ENCODE data around the gene KLHL29. TPM values are rescaled to one million over a fixed set of nuclear protein-coding genes. Genes with fewer than 3 reads are reported as not detected.
A peak's percentile ranks its signal among the peaks of the same experiment; 100 is the strongest.
"Not testable (repeated sequence)": the region's sequence is repeated elsewhere in the genome, so short reads cannot be mapped to it uniquely, and the experiment has no call there.

Gene KLHL29
- total and polyA plus RNA-seq, 2 experiments from 2014 or later: 5.6 to 11.0 TPM

DNA sequence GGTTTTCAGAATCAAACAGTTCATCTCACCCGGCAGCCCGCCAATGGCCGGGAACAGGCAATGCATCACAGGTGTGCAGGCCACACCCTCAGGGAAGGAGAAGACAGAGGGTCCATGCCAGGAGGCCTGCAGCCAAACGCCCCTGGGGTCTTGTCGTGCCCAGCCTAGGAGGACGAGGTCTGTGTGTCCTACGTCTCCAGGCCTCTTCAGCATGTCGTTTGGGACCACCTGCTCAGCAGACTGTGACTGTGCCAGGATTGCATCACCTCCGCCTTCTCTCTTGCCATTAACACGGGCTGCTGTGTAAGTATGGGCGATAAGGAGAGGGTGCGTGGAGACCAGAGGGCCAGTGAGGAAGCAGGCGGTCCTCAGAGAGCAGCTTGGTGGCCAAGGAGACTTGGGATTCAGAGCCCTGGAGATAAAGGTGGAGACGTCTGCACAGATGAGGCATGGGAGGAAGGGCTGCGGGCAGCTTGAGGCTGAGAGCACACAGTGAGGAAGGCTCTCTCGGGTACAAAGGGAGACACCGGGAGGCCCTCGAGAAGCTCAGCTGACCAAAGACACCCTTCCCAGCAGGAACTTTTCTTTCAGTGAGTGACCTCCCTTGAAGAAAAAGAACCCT is 37.4 kb upstream of the KLHL29 start:
- no peaks in the 10 kb centered on the region for H3K27me3 ChIP-seq
- TF ChIP-seq CTCF (IDR thresholded peaks at IDR 0.05; ENCODE audit: low read depth, low read length): no peak
- H3K36me3 ChIP-seq: no peaks in the 10 kb centered on the region
- H3K9me3 ChIP-seq (ENCODE audit: low read depth): no peaks in the 10 kb centered on the region
- no peak for DNase-seq (ENCODE audit: low read depth in 1 of 2, low spot score in 1 of 2)
- no peak overlapping the region for H3K4me3 ChIP-seq
- H3K4me1 ChIP-seq (ENCODE audit: low read depth): no peaks in the 10 kb centered on the region
- no peak overlapping the region for H3K27ac ChIP-seq

DNA sequence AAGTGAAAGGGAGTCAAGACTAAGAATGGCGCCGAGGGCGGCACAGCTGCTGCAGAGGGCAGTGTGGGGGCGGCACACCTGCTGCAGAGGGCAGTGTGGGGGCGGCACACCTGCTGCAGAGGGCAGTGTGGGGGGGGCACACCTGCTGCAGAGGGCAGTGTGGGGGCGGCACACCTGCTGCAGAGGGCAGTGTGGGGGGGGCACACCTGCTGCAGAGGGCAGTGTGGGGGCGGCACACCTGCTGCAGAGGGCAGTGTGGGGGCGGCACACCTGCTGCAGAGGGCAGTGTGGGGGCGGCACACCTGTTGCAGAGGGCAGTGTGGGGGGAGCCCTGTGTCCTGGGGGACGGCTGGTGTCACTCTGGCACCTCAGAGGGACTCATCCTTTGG is 36.9 kb upstream of the KLHL29 start:
- not testable (repeated sequence) for H3K9me3 ChIP-seq (ENCODE audit: low read depth); H3K27ac ChIP-seq; H3K4me3 ChIP-seq; H3K27me3 ChIP-seq; H3K4me1 ChIP-seq (ENCODE audit: low read depth); DNase-seq (ENCODE audit: low read depth in 1 of 2, low spot score in 1 of 2); H3K36me3 ChIP-seq

GRCh38 chr2:23349508-23349907 is 35.5 kb upstream of the KLHL29 start:
- no peak for TF ChIP-seq CTCF (IDR thresholded peaks at IDR 0.05; ENCODE audit: low read depth, low read length)
- H3K27ac ChIP-seq: no peak overlapping the region
- no peaks in the 10 kb centered on the region for H3K36me3 ChIP-seq
- no peak overlapping the region for H3K4me3 ChIP-seq
- H3K4me1 ChIP-seq (ENCODE audit: low read depth): no peaks in the 10 kb centered on the region
- no peaks in the 10 kb centered on the region for H3K27me3 ChIP-seq
- DNase-seq (ENCODE audit: low read depth in 1 of 2, low spot score in 1 of 2): no peak
- H3K9me3 ChIP-seq (ENCODE audit: low read depth): no peaks in the 10 kb centered on the region

GRCh38 chr2:23350041-23350791 is 34.8 kb upstream of the KLHL29 start:
- H3K27ac ChIP-seq: no peak overlapping the region
- H3K36me3 ChIP-seq: no peaks in the 10 kb centered on the region
- DNase-seq (ENCODE audit: low read depth in 1 of 2, low spot score in 1 of 2): peak in 1 of 2 donors; percentile 7
- TF ChIP-seq CTCF (IDR thresholded peaks at IDR 0.05; ENCODE audit: low read depth, low read length): no peak
- no peaks in the 10 kb centered on the region for H3K4me1 ChIP-seq (ENCODE audit: low read depth)
- H3K9me3 ChIP-seq (ENCODE audit: low read depth): no peaks in the 10 kb centered on the region
- no peak overlapping the region for H3K4me3 ChIP-seq
- H3K27me3 ChIP-seq: no peaks in the 10 kb centered on the region

DNA sequence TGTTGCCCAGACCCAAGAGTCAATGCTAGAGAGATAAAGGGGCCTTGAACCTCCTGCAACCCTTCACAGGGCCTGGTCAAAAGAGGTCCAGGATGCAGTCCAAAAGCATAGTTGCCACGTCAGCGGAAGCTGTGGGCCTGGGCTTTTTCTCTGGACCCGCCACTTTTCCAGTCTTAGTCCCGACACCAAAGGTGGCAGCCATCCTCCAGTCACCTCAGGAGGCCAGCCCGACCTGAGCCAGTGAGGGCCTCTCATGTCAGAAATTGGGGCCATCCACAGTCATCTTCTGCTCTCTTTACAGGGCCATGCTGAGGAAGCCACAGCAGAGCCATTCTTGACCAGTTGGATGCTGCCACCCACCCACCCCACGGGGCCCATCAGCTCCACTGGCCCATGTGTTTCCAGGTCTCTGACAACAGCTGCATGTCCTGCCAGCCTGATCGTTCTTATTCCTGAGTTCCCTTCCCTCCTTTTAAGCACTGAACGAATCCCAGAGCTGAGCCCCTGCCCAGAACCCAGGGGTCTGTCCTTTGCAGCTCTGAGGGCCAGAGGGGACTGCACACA is 34.1 kb upstream of the KLHL29 start:
- TF ChIP-seq CTCF (IDR thresholded peaks at IDR 0.05; ENCODE audit: low read depth, low read length): no peak
- no peaks in the 10 kb centered on the region for H3K9me3 ChIP-seq (ENCODE audit: low read depth)
- no peak overlapping the region for H3K4me3 ChIP-seq
- no peaks in the 10 kb centered on the region for H3K27me3 ChIP-seq
- DNase-seq (ENCODE audit: low read depth in 1 of 2, low spot score in 1 of 2): no peak
- H3K36me3 ChIP-seq: no peaks in the 10 kb centered on the region
- no peak overlapping the region for H3K27ac ChIP-seq
- no peaks in the 10 kb centered on the region for H3K4me1 ChIP-seq (ENCODE audit: low read depth)
